GM21619 (cell line): ENCODE results near the gene RIN3.
A peak's percentile ranks its signal among the peaks of the same experiment; 100 is the strongest.

Experiments used
- ATAC-seq: cut with Tn5 transposase; IDR thresholded peaks from one replicate; pipeline ENCODE4 v1.9.1; 2021; ENCODE audit not compliant: unreplicated experiment

RIN3 gene

DNA sequence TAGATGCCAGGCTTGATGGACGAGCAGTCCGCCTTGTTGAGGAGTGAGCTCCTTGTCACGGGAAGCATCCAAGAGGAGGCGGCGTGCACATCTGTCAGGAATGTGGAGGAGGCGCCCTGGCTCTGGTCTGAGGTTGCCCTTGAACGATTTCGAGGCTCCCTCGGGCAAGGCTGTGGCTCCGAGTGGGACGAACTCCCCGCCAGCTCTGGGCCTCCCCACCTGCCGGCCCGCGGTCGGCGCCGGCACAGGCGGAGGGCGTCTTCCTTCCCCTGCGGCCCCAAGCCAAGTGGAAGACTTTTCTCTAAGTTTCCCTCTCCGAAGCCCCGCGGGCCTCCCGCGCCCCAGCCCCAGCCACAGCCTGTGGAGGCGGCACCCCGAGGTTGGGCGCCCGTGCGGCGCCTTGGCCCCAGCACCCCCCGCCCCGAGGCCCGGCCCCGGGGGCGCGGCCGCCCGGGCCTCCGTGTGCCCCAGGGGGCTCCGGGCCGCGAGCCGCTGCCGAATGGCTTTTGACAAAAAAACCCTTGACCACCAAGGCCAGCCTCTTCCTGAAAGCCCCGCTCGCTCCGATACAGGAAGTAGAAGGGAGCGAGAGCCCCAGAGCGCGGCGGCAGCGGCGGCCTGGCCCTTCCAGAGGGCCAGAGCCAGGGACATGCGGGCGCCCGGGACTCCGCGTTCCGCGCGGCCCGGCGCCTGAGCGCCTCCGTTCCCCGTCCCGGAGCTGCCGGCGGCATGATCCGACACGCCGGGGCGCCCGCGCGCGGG, at the start of gene RIN3:
Gene RIN3 (plus strand): TSS at position 578 of the 762 bp plus-strand sequence. CDS start 152 bp downstream, at position 730.
- peak; percentile 70 for ATAC-seq

DNA sequence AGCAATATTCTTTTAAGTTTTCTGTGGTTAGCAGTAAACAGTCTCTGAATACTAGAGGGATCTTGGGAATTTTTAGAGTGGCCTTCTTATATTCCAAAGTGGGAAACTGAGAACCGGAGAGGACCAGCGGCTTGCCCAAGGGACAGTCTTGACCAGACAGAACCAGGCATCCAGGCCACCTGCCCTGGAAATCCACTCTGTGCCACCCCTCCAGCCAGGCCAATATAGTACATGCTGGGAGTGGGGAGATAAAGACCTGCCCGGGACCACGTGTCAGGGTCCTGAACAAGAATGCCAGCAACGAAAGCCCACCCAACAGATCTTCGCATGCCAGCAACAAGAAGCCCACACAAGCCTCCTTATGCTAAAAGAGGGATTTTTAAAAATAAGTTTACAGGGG, 49.4 kb upstream of the RIN3 start:
- no peak for ATAC-seq

DNA sequence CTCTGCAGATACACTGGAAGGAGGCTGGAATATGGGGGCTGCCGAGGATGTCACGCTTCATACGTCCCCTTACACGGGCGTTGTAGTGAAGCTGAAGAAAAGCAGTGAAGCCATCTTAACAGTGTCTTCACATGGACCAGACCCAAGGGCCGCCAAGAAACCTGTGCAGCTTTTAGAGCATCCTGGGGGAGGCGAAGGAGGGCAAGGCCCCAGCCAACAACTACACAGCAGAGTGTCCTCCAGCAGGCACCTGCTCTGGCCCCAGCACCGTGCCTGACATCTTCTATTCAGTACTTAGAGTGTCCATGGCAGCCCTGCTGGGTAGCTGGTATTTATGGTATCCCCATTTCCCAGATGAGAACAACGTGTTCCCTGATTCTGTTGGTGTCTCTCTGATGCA, 48.9 kb upstream of the RIN3 start:
- ATAC-seq: no peak

GRCh38 chr14:92465353-92466055, 48.1 kb upstream of the RIN3 start:
- no peak for ATAC-seq

DNA sequence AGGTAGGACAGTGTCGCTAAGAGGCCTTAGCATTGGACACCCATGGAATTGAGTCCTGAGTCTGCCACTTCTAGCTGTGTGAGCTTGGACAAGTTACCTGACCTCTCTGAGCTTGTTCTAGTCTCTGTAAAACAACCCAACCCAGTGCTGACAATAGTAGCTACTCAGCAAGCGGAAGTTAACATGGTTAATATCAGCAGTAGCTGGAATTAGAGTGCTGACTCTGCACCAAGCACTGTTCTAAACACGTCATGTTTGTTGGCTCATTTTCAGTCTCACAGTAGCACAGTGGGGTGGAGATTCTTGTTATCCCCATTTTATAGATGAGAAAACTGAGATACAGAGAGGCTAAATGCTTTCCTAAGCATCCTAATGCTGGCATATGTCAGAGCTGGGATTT, 47.5 kb upstream of the RIN3 start:
- ATAC-seq: no peak

DNA sequence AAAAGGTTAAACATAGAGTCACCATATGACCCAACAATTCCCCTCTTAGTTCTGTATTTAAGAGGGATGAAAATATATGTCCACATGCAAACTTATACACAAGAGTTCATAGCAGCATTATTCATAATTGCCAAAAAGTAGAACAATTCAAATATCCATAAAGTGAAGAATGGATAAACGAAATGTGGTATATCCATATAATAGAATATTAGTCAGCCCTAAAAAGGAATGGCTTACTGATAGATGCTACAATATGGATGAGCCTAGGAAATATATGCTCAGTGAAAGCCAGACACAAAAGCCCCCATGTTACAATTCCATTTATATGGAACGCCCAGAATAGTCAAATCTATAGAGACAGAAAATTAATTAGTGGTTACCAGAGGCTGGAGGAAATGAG, 44.1 kb upstream of the RIN3 start:
- no peak for ATAC-seq

DNA sequence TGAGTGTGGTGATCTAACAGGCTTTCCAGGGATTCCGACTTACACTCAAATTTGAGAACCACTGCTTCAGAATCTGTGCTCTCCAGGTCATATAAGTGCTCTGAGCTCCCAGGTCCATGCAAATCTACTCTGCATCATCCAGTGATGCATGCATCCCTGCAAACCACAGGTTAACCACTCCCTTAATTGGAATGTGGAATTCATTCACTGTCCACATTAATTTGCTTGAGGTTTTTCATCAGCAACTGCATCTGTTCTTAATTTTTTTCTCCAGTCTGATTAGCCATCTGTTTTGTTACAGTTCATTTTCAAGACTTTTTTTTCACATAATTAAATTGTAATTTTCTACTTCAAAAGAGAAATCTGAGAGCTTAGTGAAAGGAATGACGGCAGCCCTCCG, 43.4 kb upstream of the RIN3 start:
- no peak for ATAC-seq

DNA sequence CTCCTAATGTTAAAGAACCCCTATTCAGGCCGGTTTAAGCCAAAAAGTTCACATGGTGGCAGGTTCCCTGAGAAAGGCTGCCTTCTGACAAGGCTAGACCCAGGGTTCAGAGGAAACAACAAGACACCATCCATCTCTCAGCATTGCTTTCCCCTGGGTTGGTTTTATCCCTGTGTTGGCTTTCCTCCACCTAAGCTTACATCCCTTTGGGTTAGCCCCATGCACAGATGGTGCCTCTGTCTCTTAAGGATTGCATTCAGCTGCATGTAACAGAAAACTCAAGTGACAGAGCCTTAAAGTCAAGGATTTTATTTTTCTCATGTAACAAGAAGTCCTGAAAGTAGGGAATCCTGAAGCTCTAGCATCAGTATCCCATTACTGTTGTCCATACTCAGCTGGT, 42.8 kb upstream of the RIN3 start:
- no peak for ATAC-seq

DNA sequence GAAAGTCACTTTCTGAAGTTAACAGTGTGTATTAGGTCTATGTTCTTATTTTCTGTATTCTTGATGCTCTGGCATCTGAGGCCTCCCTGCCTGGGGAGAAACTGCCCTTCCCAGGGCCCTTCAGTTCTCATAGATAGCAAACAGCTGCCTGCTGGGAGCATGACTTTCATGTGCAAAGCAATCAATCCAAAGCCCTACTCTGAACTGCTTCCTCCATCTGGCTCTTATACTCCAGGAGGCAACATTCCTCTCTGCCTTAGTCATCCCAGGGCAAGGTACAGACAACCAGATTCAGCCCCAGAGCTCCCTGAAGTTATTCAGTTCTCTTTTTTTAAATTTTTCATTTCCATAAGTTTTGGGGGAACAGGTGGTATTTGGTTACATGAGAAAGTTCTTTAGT, 41.7 kb upstream of the RIN3 start:
- no peak for ATAC-seq

GRCh38 chr14:92472860-92473259, 40.7 kb upstream of the RIN3 start:
- ATAC-seq: no peak

GRCh38 chr14:92473261-92473968, 40.2 kb upstream of the RIN3 start:
- no peak for ATAC-seq

DNA sequence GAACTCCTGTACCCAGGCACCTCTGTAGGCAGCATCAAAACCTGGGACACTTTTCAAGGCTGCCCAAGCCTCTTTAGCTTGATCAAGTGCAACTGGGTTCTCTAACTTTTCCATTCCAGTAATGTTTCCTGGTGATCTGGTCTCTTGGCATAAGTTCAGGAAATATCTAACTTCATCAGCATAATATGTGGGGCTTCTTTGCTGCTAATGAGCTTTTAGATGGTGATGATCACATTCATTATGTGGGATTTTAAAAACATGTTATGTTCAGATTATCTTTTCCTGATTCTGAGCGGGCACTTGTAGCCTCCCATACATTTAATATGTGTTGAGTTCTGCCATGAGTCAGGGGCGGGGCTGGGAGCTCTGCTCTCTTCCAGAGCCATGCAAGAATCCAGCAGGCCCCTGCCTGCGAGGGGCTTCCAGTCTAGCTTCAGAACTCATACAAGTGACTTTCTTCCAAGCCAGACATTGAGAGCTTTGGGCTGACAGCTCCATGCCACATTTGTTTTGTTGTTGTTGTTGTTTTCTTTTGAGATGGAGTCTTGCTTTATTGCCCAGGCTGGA, 39.5 kb upstream of the RIN3 start:
- ATAC-seq: no peak

DNA sequence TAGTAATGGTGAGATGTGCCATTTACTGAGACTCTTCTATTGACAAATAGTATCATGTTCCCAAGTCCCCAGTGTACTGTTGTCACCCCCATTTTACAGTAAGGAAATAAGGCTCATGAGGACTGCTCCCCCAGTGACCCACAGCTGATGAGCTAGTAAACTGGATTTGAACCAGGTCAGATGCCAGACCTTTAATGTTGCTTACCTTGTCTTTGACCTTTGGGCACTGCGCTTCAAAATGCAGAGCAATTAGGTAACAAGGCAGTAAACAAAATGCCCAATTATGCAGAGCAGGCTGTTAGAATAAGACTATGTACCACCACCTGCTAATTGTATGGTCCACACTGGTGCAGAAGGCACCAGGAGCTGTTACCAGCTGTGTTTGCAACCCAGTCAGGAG, 38.5 kb upstream of the RIN3 start:
- no peak for ATAC-seq

DNA sequence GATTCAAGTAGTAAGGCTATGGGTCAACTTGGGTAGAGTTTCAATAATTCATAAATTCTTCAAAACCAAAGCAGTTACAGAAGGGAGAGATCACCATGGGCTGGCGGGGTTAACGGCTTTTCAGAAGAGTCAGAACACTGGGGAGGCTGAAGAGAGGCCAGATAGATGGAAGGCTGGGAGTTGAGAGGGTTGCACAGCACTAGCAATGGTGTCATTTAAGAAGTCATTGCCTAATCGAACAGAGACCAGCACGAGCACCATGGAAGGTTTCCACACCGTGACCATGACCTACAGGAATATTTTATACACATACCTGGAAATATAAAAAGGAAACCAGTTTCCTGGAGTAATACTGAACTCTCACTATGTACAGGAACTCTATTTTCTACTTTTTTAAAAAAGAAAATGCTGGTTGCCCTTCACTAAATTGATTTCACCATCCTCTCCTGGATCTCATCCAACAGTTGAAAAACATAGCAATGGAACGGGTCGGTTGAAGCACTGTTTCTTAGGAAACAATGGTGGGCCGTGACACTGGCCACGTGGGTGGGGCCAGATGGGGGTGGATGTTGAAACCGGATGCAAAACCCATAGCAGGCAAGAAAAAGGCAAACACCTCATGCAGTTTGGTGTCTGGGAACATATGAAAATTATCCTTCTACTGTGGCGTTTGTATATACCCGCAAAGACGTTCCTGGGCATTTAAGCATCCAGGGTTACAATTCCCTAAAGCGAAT, 38.0 kb upstream of the RIN3 start:
- ATAC-seq: no peak

- ATAC-seq: no peak
Observed at GRCh38 chr14:92480856-92481255, 32.7 kb upstream of the RIN3 start.

GRCh38 chr14:92481386-92481785, 32.2 kb upstream of the RIN3 start:
- no peak for ATAC-seq

DNA sequence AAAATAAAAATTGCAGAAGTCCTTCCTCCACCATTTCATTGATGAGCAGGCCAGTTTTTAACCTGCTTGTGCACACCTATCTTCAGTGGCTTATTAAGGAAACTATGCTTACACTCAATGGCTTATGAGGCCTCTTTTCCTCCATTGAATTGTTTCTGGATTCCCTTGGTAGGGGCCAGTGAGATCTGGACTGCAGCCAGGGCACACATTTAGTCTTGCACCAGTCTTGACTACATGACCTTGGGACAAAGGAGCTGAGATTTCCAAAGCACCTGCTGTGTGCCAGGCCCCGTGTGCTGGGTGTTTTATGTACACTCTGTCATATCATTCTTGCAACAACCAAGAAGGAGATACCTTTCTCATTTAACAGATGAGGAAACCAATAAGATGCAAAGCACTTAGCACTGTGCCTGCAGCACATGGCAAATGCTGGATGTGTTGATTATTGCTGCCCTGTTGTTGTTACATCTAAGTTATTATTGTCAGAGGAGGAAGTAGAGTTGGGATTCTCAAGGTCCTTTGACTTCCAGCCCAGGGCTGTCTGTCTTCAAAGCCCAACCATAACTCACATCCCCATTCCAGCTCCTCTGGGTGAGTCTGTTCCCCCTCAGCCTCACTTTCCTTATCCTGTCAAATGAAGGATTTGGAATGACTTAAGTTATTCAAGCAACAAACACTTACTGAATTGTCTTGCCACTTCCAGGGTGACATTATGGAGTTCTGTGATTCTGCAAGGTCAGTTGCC, 31.6 kb upstream of the RIN3 start:
- ATAC-seq: no peak

DNA sequence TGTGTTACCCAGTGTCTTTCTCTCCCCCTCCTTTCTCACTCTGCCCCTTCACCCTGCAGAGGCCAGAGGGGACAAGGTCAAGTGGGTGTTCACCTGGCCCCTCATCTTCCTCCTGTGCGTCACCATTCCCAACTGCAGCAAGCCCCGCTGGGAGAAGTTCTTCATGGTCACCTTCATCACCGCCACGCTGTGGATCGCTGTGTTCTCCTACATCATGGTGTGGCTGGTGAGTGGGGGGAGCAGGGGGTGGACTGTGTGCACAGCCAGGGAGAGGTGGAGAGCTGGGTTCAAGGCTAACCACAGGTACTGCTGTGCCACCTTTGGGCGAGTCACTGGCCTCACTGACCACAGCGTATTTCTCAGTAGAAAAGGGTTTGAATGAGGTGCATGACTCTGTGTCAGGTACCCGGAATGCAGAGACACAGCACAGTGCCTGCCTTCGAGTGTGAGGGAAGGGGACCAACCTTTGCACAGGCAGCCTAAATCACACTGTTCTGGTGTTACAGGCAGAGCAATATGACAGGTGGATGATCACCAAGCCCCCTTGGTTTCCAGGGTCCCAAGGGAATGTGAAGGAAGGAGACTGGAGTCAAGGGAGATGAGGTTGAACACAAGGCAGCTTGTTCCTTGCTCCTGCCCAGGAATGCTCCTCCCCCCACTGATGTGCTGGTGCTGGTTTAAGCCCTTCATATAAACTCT, 30.8 kb upstream of the RIN3 start:
- ATAC-seq: no peak

DNA sequence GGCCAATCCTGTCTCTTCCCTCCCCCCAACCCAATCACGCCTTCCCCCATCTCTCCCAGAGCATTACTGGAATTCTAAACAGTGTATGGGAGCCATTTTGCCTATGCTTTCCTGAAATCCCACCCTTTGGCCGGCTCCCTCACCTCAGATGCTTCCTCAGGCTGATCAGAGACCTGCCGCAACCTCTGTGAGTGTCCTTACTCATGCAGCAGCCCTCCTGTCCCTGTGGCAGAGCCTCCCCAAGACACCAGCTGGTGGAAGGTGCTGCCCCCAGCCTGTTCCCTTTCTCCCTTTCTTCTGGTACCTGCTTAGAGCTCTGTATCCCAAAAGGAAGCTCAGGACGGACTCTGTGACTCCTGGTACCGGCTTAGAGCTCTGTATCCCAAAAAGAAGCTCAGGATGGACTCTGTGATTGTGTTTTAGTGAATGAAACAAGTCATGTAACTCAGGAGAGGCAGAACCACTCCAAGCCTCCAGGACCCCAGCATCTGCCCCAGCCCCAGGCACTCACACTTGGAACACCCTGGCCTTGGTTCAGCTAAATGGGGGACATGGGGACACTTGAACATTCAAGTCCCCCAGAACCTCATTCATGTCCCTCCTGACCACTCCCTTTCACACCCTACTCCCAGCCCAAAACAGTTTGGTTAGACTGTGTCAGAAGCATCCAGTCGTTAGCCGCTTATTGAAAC, 29.3 kb upstream of the RIN3 start:
- ATAC-seq: no peak
